Measurements from ENCODE around the gene SMIM21.

The SMIM21 gene

GRCh38 chr18:75427603-75428002 lies at the start of gene SMIM21:
TSS of gene SMIM21 (minus strand) at chr18:75427703. CDS start at chr18:75427563, 140 bp downstream.
- Histone ChIP-seq H3K9ac (ENCODE audit: low read depth, low read length) (no peak within 1 kb of the TSS), H3K9me3 (ENCODE audit: control insufficient read depth, insufficient read depth, low read length) (no peaks in the 10 kb centered on the region), H3K4me1 (ENCODE audit: insufficient read depth, low read length) (no peaks in the 10 kb centered on the region)

GRCh38 chr18:75475228-75475627 lies 47.7 kb upstream of the SMIM21 start:
- Histone ChIP-seq H3K4me1 (ENCODE audit: insufficient read depth, low read length) (peaks cover 6% of the 10 kb centered on the region; the same call in 1 of the 2 replicates), H3K9ac (ENCODE audit: low read depth, low read length) (no peak overlapping the region), H3K9me3 (ENCODE audit: control insufficient read depth, insufficient read depth, low read length) (no peaks in the 10 kb centered on the region), H3K36me3 (ENCODE audit: insufficient read depth, low read length) (no peaks in the 10 kb centered on the region)

More at GRCh38 chr18:75427603-75428002, at the start of gene SMIM21:
- H3K36me3 ChIP-seq (ENCODE audit: insufficient read depth, low read length): no peaks in the 10 kb centered on the region

GRCh38 chr18:75474332-75474731 lies 46.8 kb upstream of the SMIM21 start:
- H3K9me3 ChIP-seq (ENCODE audit: control insufficient read depth, insufficient read depth, low read length): no peaks in the 10 kb centered on the region
- no peaks in the 10 kb centered on the region for H3K36me3 ChIP-seq (ENCODE audit: insufficient read depth, low read length)
- peaks cover 6% of the 10 kb centered on the region; the same call in 1 of the 2 replicates for H3K4me1 ChIP-seq (ENCODE audit: insufficient read depth, low read length)
- H3K9ac ChIP-seq (ENCODE audit: low read depth, low read length): no peak overlapping the region

GRCh38 chr18:75473316-75473715 lies 45.8 kb upstream of the SMIM21 start:
- peaks cover 6% of the 10 kb centered on the region; the same call in 1 of the 2 replicates for H3K4me1 ChIP-seq (ENCODE audit: insufficient read depth, low read length)
- no peak overlapping the region for H3K9ac ChIP-seq (ENCODE audit: low read depth, low read length)
- H3K36me3 ChIP-seq (ENCODE audit: insufficient read depth, low read length): no peaks in the 10 kb centered on the region
- H3K9me3 ChIP-seq (ENCODE audit: control insufficient read depth, insufficient read depth, low read length): no peaks in the 10 kb centered on the region

- H3K9ac ChIP-seq (ENCODE audit: low read depth, low read length): no peak overlapping the region
These were observed 45.4 kb upstream of the SMIM21 start for GRCh38 chr18:75472906-75473305.

GRCh38 chr18:75472396-75472795 lies 44.9 kb upstream of the SMIM21 start:
- Histone ChIP-seq H3K4me1 (ENCODE audit: insufficient read depth, low read length) (peaks cover 6% of the 10 kb centered on the region; the same call in 1 of the 2 replicates), H3K9ac (ENCODE audit: low read depth, low read length) (no peak overlapping the region), H3K36me3 (ENCODE audit: insufficient read depth, low read length) (no peaks in the 10 kb centered on the region), H3K9me3 (ENCODE audit: control insufficient read depth, insufficient read depth, low read length) (no peaks in the 10 kb centered on the region)

More at GRCh38 chr18:75472906-75473305, 45.4 kb upstream of the SMIM21 start:
- H3K9me3 ChIP-seq (ENCODE audit: control insufficient read depth, insufficient read depth, low read length): no peaks in the 10 kb centered on the region
- no peaks in the 10 kb centered on the region for H3K36me3 ChIP-seq (ENCODE audit: insufficient read depth, low read length)
- H3K4me1 ChIP-seq (ENCODE audit: insufficient read depth, low read length): peaks cover 6% of the 10 kb centered on the region; the same call in 1 of the 2 replicates

- H3K9me3 ChIP-seq (ENCODE audit: control insufficient read depth, insufficient read depth, low read length): no peaks in the 10 kb centered on the region
These were observed 44.3 kb upstream of the SMIM21 start for GRCh38 chr18:75471850-75472249.

GRCh38 chr18:75467851-75468250 lies 40.3 kb upstream of the SMIM21 start:
- Histone ChIP-seq H3K9ac (ENCODE audit: low read depth, low read length) (no peak overlapping the region), H3K9me3 (ENCODE audit: control insufficient read depth, insufficient read depth, low read length) (no peaks in the 10 kb centered on the region), H3K36me3 (ENCODE audit: insufficient read depth, low read length) (no peaks in the 10 kb centered on the region), H3K4me1 (ENCODE audit: insufficient read depth, low read length) (no peaks in the 10 kb centered on the region)

More at GRCh38 chr18:75471850-75472249, 44.3 kb upstream of the SMIM21 start:
- H3K4me1 ChIP-seq (ENCODE audit: insufficient read depth, low read length): peaks cover 6% of the 10 kb centered on the region; the same call in 1 of the 2 replicates
- no peaks in the 10 kb centered on the region for H3K36me3 ChIP-seq (ENCODE audit: insufficient read depth, low read length)
- no peak overlapping the region for H3K9ac ChIP-seq (ENCODE audit: low read depth, low read length)

- Histone ChIP-seq H3K9ac (ENCODE audit: low read depth, low read length) (no peak overlapping the region), H3K9me3 (ENCODE audit: control insufficient read depth, insufficient read depth, low read length) (no peaks in the 10 kb centered on the region)
These were observed 39.8 kb upstream of the SMIM21 start for GRCh38 chr18:75467281-75467795.

GRCh38 chr18:75464356-75464755 lies 36.9 kb upstream of the SMIM21 start:
- H3K9me3 ChIP-seq (ENCODE audit: control insufficient read depth, insufficient read depth, low read length): no peaks in the 10 kb centered on the region
- no peaks in the 10 kb centered on the region for H3K36me3 ChIP-seq (ENCODE audit: insufficient read depth, low read length)
- H3K9ac ChIP-seq (ENCODE audit: low read depth, low read length): no peak overlapping the region
- no peaks in the 10 kb centered on the region for H3K4me1 ChIP-seq (ENCODE audit: insufficient read depth, low read length)

More at GRCh38 chr18:75467281-75467795, 39.8 kb upstream of the SMIM21 start:
- Histone ChIP-seq H3K4me1 (ENCODE audit: insufficient read depth, low read length) (no peaks in the 10 kb centered on the region), H3K36me3 (ENCODE audit: insufficient read depth, low read length) (no peaks in the 10 kb centered on the region)

- Histone ChIP-seq H3K9ac (ENCODE audit: low read depth, low read length) (no peak overlapping the region), H3K4me1 (ENCODE audit: insufficient read depth, low read length) (no peaks in the 10 kb centered on the region), H3K36me3 (ENCODE audit: insufficient read depth, low read length) (no peaks in the 10 kb centered on the region), H3K9me3 (ENCODE audit: control insufficient read depth, insufficient read depth, low read length) (no peaks in the 10 kb centered on the region; the same call in 1 of the 2 replicates)
These were observed 34.8 kb upstream of the SMIM21 start for GRCh38 chr18:75462178-75462832.

GRCh38 chr18:75456199-75456631 lies 28.7 kb upstream of the SMIM21 start:
- H3K9ac ChIP-seq (ENCODE audit: low read depth, low read length): peak overlapping the region; percentile 54; the same call in 1 of the 2 replicates
- H3K9me3 ChIP-seq (ENCODE audit: control insufficient read depth, insufficient read depth, low read length): no peaks in the 10 kb centered on the region; the same call in 1 of the 2 replicates

GRCh38 chr18:75455249-75456198 lies 28.0 kb upstream of the SMIM21 start:
- Histone ChIP-seq H3K9ac (ENCODE audit: low read depth, low read length) (peak overlapping the region; percentile 54; the same call in 1 of the 2 replicates), H3K4me1 (ENCODE audit: insufficient read depth, low read length) (no peaks in the 10 kb centered on the region), H3K36me3 (ENCODE audit: insufficient read depth, low read length) (no peaks in the 10 kb centered on the region), H3K9me3 (ENCODE audit: control insufficient read depth, insufficient read depth, low read length) (no peaks in the 10 kb centered on the region; the same call in 1 of the 2 replicates)

More at GRCh38 chr18:75456199-75456631, 28.7 kb upstream of the SMIM21 start:
- Histone ChIP-seq H3K36me3 (ENCODE audit: insufficient read depth, low read length) (no peaks in the 10 kb centered on the region), H3K4me1 (ENCODE audit: insufficient read depth, low read length) (no peaks in the 10 kb centered on the region)
